ENCODE results near the gene CMIP. TPM values are rescaled to one million over a fixed set of nuclear protein-coding genes. Genes with fewer than 3 reads are reported as not detected.

Gene CMIP
- total RNA-seq, 2 donors from 2014 or later, result 28.5 to 57.5 TPM

GRCh38 chr16:81745704-81746558 is 301.3 kb downstream of the CMIP start:
- H3K36me3 Mint-ChIP-seq (ENCODE audit: low read depth), result no peaks in the 10 kb centered on the region
- H3K4me1 Mint-ChIP-seq, result peaks cover 10% of the 10 kb centered on the region
- H3K27ac Mint-ChIP-seq, result peak overlapping the region; percentile 91
- H3K9me3 Mint-ChIP-seq, result no peaks in the 10 kb centered on the region
- peak; percentile 89 for ATAC-seq (replicated peaks)
- H3K4me3 Mint-ChIP-seq, result peak overlapping the region; percentile 82
- H3K27me3 Mint-ChIP-seq, result no peaks in the 10 kb centered on the region

GRCh38 chr16:81746566-81746965 is 302.0 kb downstream of the CMIP start:
- Mint-ChIP-seq H3K4me1 (peaks cover 10% of the 10 kb centered on the region), H3K36me3 (ENCODE audit: low read depth) (no peaks in the 10 kb centered on the region), H3K27me3 (no peaks in the 10 kb centered on the region), H3K4me3 (peak overlapping the region; percentile 82), H3K27ac (peak overlapping the region; percentile 91), H3K9me3 (no peaks in the 10 kb centered on the region)
- peak; percentile 8 for ATAC-seq (replicated peaks)

DNA sequence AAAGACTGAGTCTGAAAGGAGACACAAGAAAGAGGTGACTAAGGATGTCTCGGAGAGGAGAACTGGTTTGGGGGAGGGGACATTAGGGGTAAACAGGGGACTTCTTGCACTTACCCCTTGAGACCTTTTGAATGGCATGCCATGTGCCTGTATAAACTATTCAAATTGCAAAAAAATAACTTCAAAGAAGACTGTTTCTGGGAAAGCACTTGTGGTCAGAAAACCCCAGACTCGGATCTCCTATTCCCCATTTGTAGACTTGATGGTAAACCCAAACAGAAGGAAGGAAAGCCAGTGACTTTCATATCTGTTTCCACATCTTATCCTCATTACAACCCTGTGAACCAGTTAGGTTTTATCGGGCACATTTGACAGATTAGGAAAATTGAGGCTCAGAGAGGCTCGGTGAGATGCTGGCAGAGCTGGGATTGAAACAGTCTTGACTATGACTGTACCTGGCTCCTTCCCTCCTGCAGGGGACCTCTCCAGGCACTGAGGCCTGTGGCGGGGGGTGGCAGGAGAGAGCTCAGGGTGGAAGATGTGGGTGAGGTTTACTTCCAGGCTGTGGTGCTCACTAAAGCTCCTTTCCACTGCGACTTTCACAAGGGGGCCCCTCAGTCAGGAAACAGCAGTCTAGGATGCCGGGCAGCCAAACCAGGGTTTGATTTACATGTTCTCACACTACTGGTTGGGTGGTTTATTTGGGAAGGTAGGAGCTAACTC is 304.0 kb downstream of the CMIP start:
- peak; percentile 53 for ATAC-seq (replicated peaks)
- Mint-ChIP-seq H3K27ac (no peak overlapping the region), H3K4me3 (no peak overlapping the region), H3K36me3 (ENCODE audit: low read depth) (no peaks in the 10 kb centered on the region), H3K4me1 (peaks cover 10% of the 10 kb centered on the region), H3K27me3 (no peaks in the 10 kb centered on the region), H3K9me3 (no peaks in the 10 kb centered on the region)

GRCh38 chr16:81752225-81752875 is 307.7 kb downstream of the CMIP start:
- H3K27me3 Mint-ChIP-seq, result peaks cover 3% of the 10 kb centered on the region
- no peaks in the 10 kb centered on the region for H3K36me3 Mint-ChIP-seq (ENCODE audit: low read depth)
- H3K4me3 Mint-ChIP-seq, result no peak overlapping the region
- no peak for ATAC-seq (replicated peaks)
- no peak overlapping the region for H3K27ac Mint-ChIP-seq
- no peaks in the 10 kb centered on the region for H3K9me3 Mint-ChIP-seq
- H3K4me1 Mint-ChIP-seq, result no peaks in the 10 kb centered on the region

GRCh38 chr16:81752876-81753227 is 308.2 kb downstream of the CMIP start:
- Mint-ChIP-seq H3K27me3 (peaks cover 3% of the 10 kb centered on the region), H3K36me3 (ENCODE audit: low read depth) (no peaks in the 10 kb centered on the region), H3K27ac (no peak overlapping the region), H3K4me1 (no peaks in the 10 kb centered on the region), H3K4me3 (no peak overlapping the region), H3K9me3 (no peaks in the 10 kb centered on the region)
- no peak for ATAC-seq (replicated peaks)

DNA sequence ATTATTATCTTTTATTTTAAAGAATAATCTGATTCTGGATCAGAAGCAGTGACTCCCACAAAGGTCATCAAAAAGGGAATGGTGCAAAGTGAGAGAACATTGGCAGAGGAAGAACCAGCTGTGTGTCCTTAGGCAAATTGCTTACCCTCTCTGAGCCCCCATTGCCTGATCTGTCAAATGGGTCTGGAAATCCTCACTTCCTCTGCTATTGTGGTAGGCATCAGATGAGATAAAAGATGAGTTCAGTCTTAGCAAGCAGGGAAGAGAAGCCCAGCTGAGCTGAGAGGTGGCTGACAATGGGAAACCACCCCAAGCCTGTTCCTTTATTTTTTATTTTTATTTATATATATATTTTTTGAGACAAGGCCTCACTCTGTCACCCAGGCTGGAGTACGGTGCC is 310.2 kb downstream of the CMIP start:
- no peak overlapping the region for H3K27ac Mint-ChIP-seq
- no peaks in the 10 kb centered on the region for H3K9me3 Mint-ChIP-seq
- H3K4me1 Mint-ChIP-seq, result no peaks in the 10 kb centered on the region
- H3K4me3 Mint-ChIP-seq, result no peak overlapping the region
- H3K27me3 Mint-ChIP-seq, result peaks cover 3% of the 10 kb centered on the region
- no peak for ATAC-seq (replicated peaks)
- no peaks in the 10 kb centered on the region for H3K36me3 Mint-ChIP-seq (ENCODE audit: low read depth)

DNA sequence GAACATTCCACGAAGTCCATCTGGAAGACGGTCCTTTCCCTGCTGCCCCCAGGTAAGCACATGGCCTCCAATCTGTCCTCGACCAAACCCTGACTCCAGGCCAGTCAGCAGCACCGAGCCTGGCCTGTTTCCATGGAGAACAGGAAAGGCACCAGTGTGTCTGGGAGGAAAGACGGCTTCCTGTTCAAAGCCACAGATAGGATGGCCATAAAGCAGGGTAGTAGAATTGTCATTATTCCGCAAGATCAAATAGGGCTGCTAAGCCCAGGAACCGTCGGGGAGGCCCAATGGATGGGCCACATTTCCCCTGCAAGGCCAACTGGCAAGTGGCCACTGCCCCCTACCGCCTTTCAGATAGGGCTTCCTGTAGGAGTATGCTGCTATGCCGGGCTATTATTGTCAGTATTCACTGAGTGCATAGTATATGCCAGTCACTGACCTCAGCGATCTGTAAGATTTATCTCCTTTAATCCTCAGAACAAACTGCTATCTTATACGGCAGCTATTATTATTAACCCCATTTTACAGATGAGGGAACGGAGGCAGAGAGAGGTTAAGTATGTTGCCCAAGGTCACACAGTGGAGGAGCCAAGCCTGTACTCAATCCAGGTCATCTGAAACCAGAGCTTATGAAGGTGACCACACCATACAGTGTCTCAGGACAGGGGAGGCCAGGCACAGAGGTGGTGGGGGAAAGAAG is 311.5 kb downstream of the CMIP start:
- Mint-ChIP-seq H3K4me1 (no peaks in the 10 kb centered on the region), H3K27me3 (peaks cover 3% of the 10 kb centered on the region), H3K9me3 (no peaks in the 10 kb centered on the region), H3K36me3 (ENCODE audit: low read depth) (no peaks in the 10 kb centered on the region), H3K27ac (peak overlapping the region; percentile 28), H3K4me3 (no peak overlapping the region)
- no peak for ATAC-seq (replicated peaks)

DNA sequence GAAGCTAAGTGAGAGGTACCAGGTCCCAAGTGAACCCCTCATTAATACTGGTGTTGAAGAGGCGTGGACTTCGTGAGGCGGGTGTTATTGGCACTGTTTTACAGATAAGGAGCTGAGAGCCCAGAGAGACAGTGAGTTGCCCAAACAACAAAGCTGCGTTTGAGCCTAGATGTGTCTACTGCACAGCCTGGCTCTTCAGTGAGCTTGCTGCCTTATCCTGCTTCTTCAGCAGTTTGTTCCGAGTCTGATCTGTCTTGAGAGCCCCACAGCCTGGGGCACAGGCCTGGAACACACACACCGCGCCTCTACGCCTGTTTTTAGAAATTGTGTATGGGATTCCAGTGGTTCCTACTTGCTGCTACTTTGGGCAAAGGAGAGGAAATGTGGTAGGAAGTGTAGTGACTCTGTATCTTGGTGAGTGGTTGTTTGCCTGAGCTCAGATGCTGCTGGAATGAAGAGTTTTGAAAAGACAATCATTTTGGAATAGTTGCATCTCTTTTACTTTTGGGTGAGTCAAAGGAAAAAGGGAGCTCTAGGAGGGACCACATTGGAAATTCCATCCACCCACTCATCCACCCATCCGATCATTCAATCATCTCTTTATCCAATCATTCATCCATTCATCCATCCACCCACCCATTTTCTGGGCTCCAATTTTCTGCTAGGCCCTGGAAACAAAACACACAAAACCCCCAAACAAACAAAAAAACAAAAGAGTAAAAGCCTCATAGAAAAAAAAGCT is 312.2 kb downstream of the CMIP start:
- H3K36me3 Mint-ChIP-seq (ENCODE audit: low read depth), result no peaks in the 10 kb centered on the region
- H3K4me1 Mint-ChIP-seq, result no peaks in the 10 kb centered on the region

GRCh38 chr16:81758376-81758775 is 313.8 kb downstream of the CMIP start:
- H3K27me3 Mint-ChIP-seq, result peaks cover 3% of the 10 kb centered on the region
- no peaks in the 10 kb centered on the region for H3K9me3 Mint-ChIP-seq
- no peak overlapping the region for H3K4me3 Mint-ChIP-seq
- no peaks in the 10 kb centered on the region for H3K36me3 Mint-ChIP-seq (ENCODE audit: low read depth)
- H3K27ac Mint-ChIP-seq, result no peak overlapping the region
- H3K4me1 Mint-ChIP-seq, result no peaks in the 10 kb centered on the region
- no peak for ATAC-seq (replicated peaks)

More for the DNA sequence above, 312.2 kb downstream of the CMIP start:
- H3K27me3 Mint-ChIP-seq, result peaks cover 3% of the 10 kb centered on the region
- no peak for ATAC-seq (replicated peaks)
- no peaks in the 10 kb centered on the region for H3K9me3 Mint-ChIP-seq
- H3K4me3 Mint-ChIP-seq, result no peak overlapping the region
- H3K27ac Mint-ChIP-seq, result peak overlapping the region; percentile 28

Other genes with a start within 250 kb of the CMIP start
- gene BCO1, start 206.1 kb upstream of the CMIP start, total RNA-seq, result not detected
- 10 to 100 TPM; 12.6 to 23.5 TPM for gene GAN, start 129.8 kb upstream of the CMIP start, total RNA-seq